K562 (cell line): ENCODE measurements around the gene TRIM23. TPM values are rescaled to one million over a fixed set of nuclear protein-coding genes. Genes with fewer than 3 reads are reported as not detected.
A peak's percentile ranks its signal among the peaks of the same experiment; 100 is the strongest.

ENCODE experiments used
- ATAC-seq: fragments of 200-7000 bp; cut with Tn5 transposase; 3 replicates; pipeline ENCODE4 v1.9.1; 2020; ENCODE audit warnings: moderate library complexity
- BruUV-seq: library from RNA; stranded (reverse); fragments of 400-500 nt; replicated peaks from 2 replicates; lab custom pipeline; 2021; lab: Mats Ljungman, UMichigan
- CTCF ChIA-PET: fragments of 300-600 bp; formaldehyde crosslinking; extraction: SDS; loops from one replicate; lab custom pipeline; 2021; ENCODE audit warnings: low intra/inter-chr PET ratio; lab: Yijun Ruan, JAX
- POLR2A ChIA-PET: fragments of 300-600, 350-650 bp; sonication (Branson Sonifier 250); formaldehyde crosslinking; extraction: SDS; loops from one replicate; lab custom pipeline; 2021; ENCODE audit warnings: antibody characterized with exemption, inconsistent platforms; lab: Yijun Ruan, JAX
- DNase-seq, 4 experiments: peaks; one replicate each; pipeline versions ENCODE4 v3.0.0 to v3.0.0-alpha.2; 2011 to 2018; ENCODE audit warnings: low spot score in 3 of 4, mixed read lengths in 3 of 4; ENCODE audit errors: extremely low read depth in 1 of 4
- FAIRE-seq: peaks from 2 replicates; lab custom pipeline; 2011; peaks lifted over from hg19 to GRCh38; lab: Jason Lieb, UNC
- H2AFZ ChIP-seq: 2 replicates; pipeline ENCODE4 v1.6.0; 2011; ENCODE audit warnings: low read depth, low read length, control low read depth, inconsistent platforms
- H3K27ac ChIP-seq: fragments of 200-600 bp; 3 replicates; pipeline ENCODE4 v1.8.0; 2011; ENCODE audit warnings: low read depth, mild to moderate bottlenecking, control low read depth, inconsistent platforms, low read length, moderate library complexity, mixed read lengths; ENCODE audit errors: extremely low read depth
- H3K27me3 ChIP-seq, 2 experiments: fragments of 300-600 bp in 1 of 2; 2 replicates in 1 of 2; 3 replicates in 1 of 2; pipeline versions ENCODE4 v1.6.0 to v1.8.0; 2011; ENCODE audit warnings: inconsistent platforms in 2 of 2, low read length in 2 of 2, mild to moderate bottlenecking in 1 of 2, mixed read lengths in 1 of 2, moderate library complexity in 1 of 2; ENCODE audit not compliant: control insufficient read depth in 2 of 2, insufficient read depth in 2 of 2
- H3K36me3 ChIP-seq: fragments of 300-600 bp; 3 replicates; pipeline ENCODE4 v1.8.0; 2011; ENCODE audit warnings: mild to moderate bottlenecking, low read length, inconsistent platforms; ENCODE audit not compliant: control insufficient read depth, insufficient read depth
- H3K4me1 ChIP-seq, 2 experiments: fragments of 200-600 bp in 1 of 2; replicated peaks in 1 of 2; 2 replicates in 1 of 2; 3 replicates in 1 of 2; pipeline versions ENCODE4 v1.5.1 to v1.8.0; 2011; ENCODE audit warnings: inconsistent platforms in 2 of 2, low read length in 2 of 2, mild to moderate bottlenecking in 1 of 2, mixed read lengths in 1 of 2, moderate library complexity in 1 of 2; ENCODE audit not compliant: control insufficient read depth in 2 of 2, insufficient read depth in 2 of 2
- H3K4me2 ChIP-seq: 2 replicates; pipeline ENCODE4 v1.6.1; 2011; ENCODE audit warnings: low read length, control low read depth, inconsistent platforms, mixed read lengths; ENCODE audit not compliant: insufficient read depth
- H3K4me3 ChIP-seq: fragments of 200-600 bp; sonication (generic), shearing (Covaris generic); 2 replicates; pipeline ENCODE4 v1.5.1; 2016; ENCODE audit warnings: control low read depth, inconsistent platforms
- H3K79me2 ChIP-seq: fragments of 200-600 bp; 3 replicates; pipeline ENCODE4 v1.8.0; 2011; ENCODE audit warnings: low read length, inconsistent platforms; ENCODE audit not compliant: control insufficient read depth, insufficient read depth
- H3K9ac ChIP-seq, 2 experiments: 2 replicates each; pipeline versions ENCODE4 v1.6.0 to v1.6.1; 2011; ENCODE audit warnings: low read depth in 2 of 2, low read length in 2 of 2, control low read depth in 1 of 2, inconsistent platforms in 1 of 2, mild to moderate bottlenecking in 1 of 2, mixed read lengths in 1 of 2; ENCODE audit not compliant: insufficient read depth in 1 of 2
- H3K9me1 ChIP-seq: one replicate; pipeline ENCODE4 v1.6.0; 2011; ENCODE audit warnings: inconsistent platforms, mild to moderate bottlenecking, low read length, moderate library complexity; ENCODE audit not compliant: control insufficient read depth, insufficient read depth
- H3K9me3 ChIP-seq: replicated peaks from 2 replicates; pipeline ENCODE4 v1.5.1; 2011; ENCODE audit warnings: low read depth, low read length, inconsistent platforms; ENCODE audit not compliant: control insufficient read depth, insufficient read depth
- H4K20me1 ChIP-seq: replicated peaks from 2 replicates; pipeline ENCODE4 v1.6.1; 2011; ENCODE audit warnings: low read length, inconsistent platforms, mixed read lengths; ENCODE audit not compliant: control insufficient read depth, insufficient read depth
- ARHGAP35 ChIP-seq: fragments of 450-650 bp; IDR thresholded peaks from 2 replicates; pipeline ENCODE4 v1.6.1; 2018; ENCODE audit not compliant: partially characterized antibody
- ARID3B ChIP-seq: fragments of 250-450 bp; sonication (Bioruptor Pico); IDR thresholded peaks from 2 replicates; pipeline ENCODE4 v1.4.0; 2020; ENCODE audit warnings: borderline replicate concordance
- ATF3 ChIP-seq, 2 experiments: fragments of 450-650 bp in 1 of 2; sonication (generic) in 1 of 2; formaldehyde crosslinking in 1 of 2; IDR thresholded peaks in 1 of 2; conservative IDR thresholded peaks in 1 of 2; 2 replicates each; pipeline versions ENCODE4 v1.6.1 to v1.8.1; 2016 to 2023; ENCODE audit warnings: mild to moderate bottlenecking in 2 of 2, moderate library complexity in 2 of 2, inconsistent platforms in 1 of 2, missing genetic modification reagents in 1 of 2
- ATF7 ChIP-seq: fragments of 450-650 bp; IDR thresholded peaks from 2 replicates; pipeline ENCODE4 v1.7.1; 2014; ENCODE audit warnings: mild to moderate bottlenecking, moderate library complexity
- BCOR ChIP-seq: fragments of 450-650 bp; IDR thresholded peaks from 2 replicates; pipeline ENCODE4 v1.6.1; 2016
- KAT7 ChIP-seq: sonication (generic); formaldehyde crosslinking; IDR thresholded peaks from 2 replicates; pipeline ENCODE4 v1.8.0; 2022; ENCODE audit warnings: missing genetic modification reagents, mild to moderate bottlenecking, borderline replicate concordance
- MLLT1 ChIP-seq, 2 experiments: fragments of 450-650 bp; IDR thresholded peaks; 2 replicates each; pipeline ENCODE4 v1.6.1; 2016
- NFATC3 ChIP-seq: fragments of 450-650 bp; IDR thresholded peaks from 2 replicates; pipeline ENCODE4 v1.6.1; 2017; ENCODE audit warnings: mild to moderate bottlenecking
- NR2C1 ChIP-seq, 2 experiments: fragments of 450-650 bp; IDR thresholded peaks; 2 replicates each; pipeline ENCODE4 v1.6.1; 2017; ENCODE audit warnings: mild to moderate bottlenecking in 2 of 2, antibody characterized with exemption in 1 of 2, inconsistent platforms in 1 of 2, missing compliant biosample characterization in 1 of 2, missing genetic modification characterization in 1 of 2
- NR2C2 ChIP-seq, 2 experiments: fragments of 200-800 bp in 1 of 2; sonication (Bioruptor generic) in 1 of 2; sonication (generic) in 1 of 2; formaldehyde crosslinking in 1 of 2; IDR thresholded peaks; 2 replicates each; pipeline versions ENCODE4 v1.6.1 to v1.8.0; 2016 to 2022; ENCODE audit warnings: mild to moderate bottlenecking in 1 of 2, missing compliant biosample characterization in 1 of 2, missing genetic modification characterization in 1 of 2, missing genetic modification reagents in 1 of 2
- RFX7 ChIP-seq: fragments of 250-450 bp; sonication (Bioruptor Pico); IDR thresholded peaks from 2 replicates; pipeline ENCODE4 v1.5.1; 2021; ENCODE audit warnings: mild to moderate bottlenecking
- ZBTB11 ChIP-seq, 3 experiments: fragments of 200-800 bp in 1 of 3; fragments of 250-450 bp in 1 of 3; fragments of 450-650 bp in 1 of 3; sonication (Bioruptor Pico) in 1 of 3; sonication (Bioruptor generic) in 1 of 3; formaldehyde crosslinking in 1 of 3; IDR thresholded peaks; 2 replicates each; pipeline versions ENCODE4 v1.6.1 to v1.8.0; 2016 to 2022; ENCODE audit warnings: mild to moderate bottlenecking in 2 of 3, missing genetic modification characterization in 2 of 3, missing compliant biosample characterization in 1 of 3, moderate library complexity in 1 of 3
- ZNF175 ChIP-seq: fragments of 200-800 bp; sonication (Bioruptor generic); IDR thresholded peaks from 2 replicates; pipeline ENCODE4 v1.6.1; 2016; ENCODE audit warnings: low read depth, mild to moderate bottlenecking, missing genetic modification characterization, missing compliant biosample characterization
- ZNF589 ChIP-seq: fragments of 200-800 bp; sonication (Bioruptor generic); IDR thresholded peaks from 2 replicates; pipeline ENCODE4 v1.6.1; 2016; ENCODE audit warnings: low read depth, missing genetic modification characterization, missing compliant biosample characterization
- in situ Hi-C: fragments of 300-500 bp; cut with MboI; formaldehyde crosslinking; loops from 4 replicates; pipeline ENCODE4 v1.15.0; 2018; ENCODE audit warnings: inconsistent platforms, mixed read lengths
- intact Hi-C: fragments of 100-400 bp; cut with micrococcal nuclease; formaldehyde crosslinking; loops from 2 replicates; pipeline ENCODE4 v1.14.2; 2022
- polyA plus RNA-seq, 8 experiments: library from polyadenylated mRNA; depleted of rRNA in 4 of 8; stranded (reverse) in 5 of 8; unstranded in 3 of 8; fragments of >200 nt; fragmentation: Nextera tagmentation in 2 of 8; fragmentation: Illumina TruSeq in 1 of 8; extraction: Ambion mirVana in 2 of 8; extraction: Trizol in 1 of 8; gene quantifications; 2 replicates each; pipeline versions ENCODE4 v1.2.1 to v1.2.3, GENCODE V29; 2011 to 2014; ENCODE audit warnings: inconsistent platforms in 1 of 8, missing spikeins in 1 of 8
- total RNA-seq, 7 experiments: library from RNA; depleted of rRNA in 6 of 7; stranded (reverse); fragments of >200 nt in 6 of 7; fragmentation: Illumina TruSeq in 2 of 7; extraction: Trizol in 2 of 7; gene quantifications; 2 replicates each; pipeline versions ENCODE4 v1.2.1 to v1.2.3, GENCODE V29; 2011 to 2021; ENCODE audit warnings: low replicate concordance in 1 of 7

The TRIM23 gene
- total and polyA plus RNA-seq, 9 of the 15 experiments (the other 6 are each of a cell fraction or from before 2014, with no cell fraction given): 2.4 to 8.5 (median 4.9) TPM

GRCh38 chr5:65555287-65555686 is 68.8 kb downstream of the TRIM23 start:
- Histone ChIP-seq H3K36me3 (peaks cover 75% of the 10 kb centered on the region), H3K79me2 (peaks cover 13% of the 10 kb centered on the region), H3K4me1 (no peaks in the 10 kb centered on the region; a peak in 1 of 5 replicates), H3K27me3 (no peaks in the 10 kb centered on the region), H3K4me3 (no peak overlapping the region), H3K9ac (no peak overlapping the region), H4K20me1 (peaks cover 5% of the 10 kb centered on the region; the same call in 1 of the 2 replicates), H3K9me1 (no peaks in the 10 kb centered on the region), H2AFZ (no peak overlapping the region), H3K9me3 (no peaks in the 10 kb centered on the region), H3K27ac (no peak overlapping the region), H3K4me2 (no peak overlapping the region)
- ChIA-PET CTCF (no interaction called here), POLR2A (interaction anchor here (1.6 to 1.8 kb wide), 2 partner anchors 9 to 19 kb away, joined by 6 to 7 read pairs; no protein-coding TSS in a partner anchor)
- BruUV-seq: no TSS peak
- FAIRE-seq (no peak), DNase-seq (no peak), ATAC-seq (peak; percentile 46; the same call in 2 of the 3 replicates)
- in situ Hi-C loops: no loop called here
- intact Hi-C loops: no loop called here
- TF ChIP-seq RFX7 (no peak), ATF7 (peak; percentile 57), ZNF175 (CRISPR knock-in tag) (no peak), NFATC3 (no peak), ZNF589 (peak; percentile 61), NR2C2 (CRISPR knock-in tag; IDR thresholded peaks at IDR 0.05) (no peak), NR2C2 (tag; IDR thresholded peaks at IDR 0.05) (0 out of 2 replicates have a peak, but pooled peaks have one; percentile 10), ZBTB11 (CRISPR knock-in tag; IDR thresholded peaks at IDR 0.05) (no peak), ATF3 (IDR thresholded peaks at IDR 0.05) (peak; percentile 72), ATF3 (CRISPR knock-in tag; conservative IDR thresholded peaks at IDR 0.05) (no peak), ARID3B (no peak), MLLT1 (IDR thresholded peaks at IDR 0.05) (no peak), ARHGAP35 (no peak), NR2C1 (IDR thresholded peaks at IDR 0.05) (no peak), NR2C1 (tag; IDR thresholded peaks at IDR 0.05) (no peak), KAT7 (CRISPR knock-in tag) (no peak), BCOR (no peak)
